ENCODE data around the gene FREM3.
A peak's percentile ranks its signal among the peaks of the same experiment; 100 is the strongest.
"Not testable (repeated sequence)": the region's sequence is repeated elsewhere in the genome, so short reads cannot be mapped to it uniquely, and the experiment has no call there.

Gene FREM3

GRCh38 chr4:143575331-143575730 is 125.1 kb downstream of the FREM3 start:
- DNase-seq (ENCODE audit: low read depth) = no peak

- DNase-seq (ENCODE audit: low read depth) = no peak
Measured at GRCh38 chr4:143564472-143564871, 136.0 kb downstream of the FREM3 start.

GRCh38 chr4:143559757-143560147 is 140.7 kb downstream of the FREM3 start:
- DNase-seq (ENCODE audit: low read depth) = no peak

GRCh38 chr4:143558823-143559756 is 141.4 kb downstream of the FREM3 start:
- DNase-seq (ENCODE audit: low read depth) = peak; percentile 70

GRCh38 chr4:143558286-143558685 is 142.2 kb downstream of the FREM3 start:
- no peak for DNase-seq (ENCODE audit: low read depth)

- DNase-seq (ENCODE audit: low read depth) = peak; percentile 21
Measured at GRCh38 chr4:143555676-143556075, 144.8 kb downstream of the FREM3 start.

GRCh38 chr4:143554728-143555597 is 145.5 kb downstream of the FREM3 start:
- no peak for DNase-seq (ENCODE audit: low read depth)

GRCh38 chr4:143549928-143550327 is 150.5 kb downstream of the FREM3 start:
- no peak for DNase-seq (ENCODE audit: low read depth)

- DNase-seq (ENCODE audit: low read depth) = no peak
Measured at GRCh38 chr4:143539670-143540023, 160.8 kb downstream of the FREM3 start.

- DNase-seq (ENCODE audit: low read depth) = no peak
Measured at GRCh38 chr4:143538979-143539669, 161.4 kb downstream of the FREM3 start.

GRCh38 chr4:143531788-143532491 is 168.5 kb downstream of the FREM3 start:
- peak; percentile 55 for DNase-seq (ENCODE audit: low read depth)

- peak; percentile 13 for DNase-seq (ENCODE audit: low read depth)
Measured at GRCh38 chr4:143531380-143531779, 169.1 kb downstream of the FREM3 start.

- DNase-seq (ENCODE audit: low read depth) = not testable (repeated sequence)
Measured at GRCh38 chr4:143528046-143528445, 172.4 kb downstream of the FREM3 start.
